Left cardiac atrium (tissue), 4 donors: ENCODE measurements around the gene OPRL1. TPM values are rescaled to one million over a fixed set of nuclear protein-coding genes. Genes with fewer than 3 reads are reported as not detected.

Source experiments
- ATAC-seq, 2 donors: fragments of 200-7000 bp; cut with Tn5 transposase; one replicate each; pipeline ENCODE4 v1.9.1; 2020; ENCODE audit warnings: mild to moderate bottlenecking in 2 of 2, moderate library complexity in 2 of 2
- DNase-seq: peaks from one replicate; pipeline ENCODE4 v3.0.0-alpha.2; 2020
- intact Hi-C, 2 donors: fragments of 100-400 bp; cut with DNase I; formaldehyde crosslinking; loops; one replicate each; pipeline versions ENCODE4 v1.14.1 to v1.15.1; 2022 to 2023
- total RNA-seq, 2 donors: library from RNA; stranded (reverse); fragmentation: NEBNext Ultra II Directional; extraction: Animal tissue kit (Norgen Biotek cat#: 25700); gene quantifications; one replicate each; pipeline ENCODE4 v1.2.1, GENCODE V29; 2021
- donor health status: DM: no; HTN: yes; CAD: no.
- donor health status: DM: no; HTN: yes; CAD: no; lungs with severe emphysema.
- donor health status: DM: yes; HTN: yes; CAD: no.
- donor health status: Dilated cardiomyopathy.

The OPRL1 gene
- total RNA-seq, 2 donors from 2014 or later = 0.71 to 0.97 TPM

GRCh38 chr20:64053841-64054661, 25.8 kb upstream of the OPRL1 start:
- intact Hi-C loops = no loop called here
- ATAC-seq = peak; percentile 39 to 44

GRCh38 chr20:64055396-64055892, 24.4 kb upstream of the OPRL1 start:
- intact Hi-C loops = loop anchor here in 1 of 2 donors (5.0 kb wide), 1 partner anchor 73 kb away; the partner anchor contains the start of gene PRPF6

More at GRCh38 chr20:64053841-64054661, 25.8 kb upstream of the OPRL1 start:
- DNase-seq = peak; percentile 88

GRCh38 chr20:64055893-64056638, 23.8 kb upstream of the OPRL1 start:
- peak; percentile 85 for DNase-seq
- intact Hi-C loops = loop anchor here in 1 of 2 donors (5.0 kb wide), 1 partner anchor 74 kb away; the partner anchor contains the start of gene PRPF6
- ATAC-seq = peak; percentile 10 to 22

More at GRCh38 chr20:64055396-64055892, 24.4 kb upstream of the OPRL1 start:
- DNase-seq (no peak), ATAC-seq (no peak)

DNA sequence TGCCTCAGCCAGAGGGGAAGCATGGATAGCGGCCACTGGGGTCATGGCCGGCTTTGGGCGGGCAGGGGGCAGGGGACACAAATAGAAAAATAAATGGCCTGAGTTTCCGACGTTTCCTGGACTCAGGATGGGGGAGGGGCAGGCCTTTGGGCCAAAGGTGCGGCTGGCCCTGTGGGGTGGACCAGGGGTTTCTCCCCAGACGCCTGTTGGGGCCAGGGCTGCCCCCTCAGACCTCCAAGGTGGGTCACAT, 23.3 kb upstream of the OPRL1 start:
- intact Hi-C loops = loop anchor here in 1 of 2 donors (5.0 kb wide), 1 partner anchor 74 kb away; the partner anchor contains the start of gene PRPF6
- DNase-seq = no peak
- ATAC-seq = peak in 1 of 2 donors; percentile 12

- intact Hi-C loops = loop anchor here in 1 of 2 donors (5.0 kb wide), 1 partner anchor 75 kb away; the partner anchor contains the start of gene PRPF6
- DNase-seq (no peak), ATAC-seq (peak in 1 of 2 donors; percentile 3)
Observed at GRCh38 chr20:64056889-64057627, 22.8 kb upstream of the OPRL1 start.

DNA sequence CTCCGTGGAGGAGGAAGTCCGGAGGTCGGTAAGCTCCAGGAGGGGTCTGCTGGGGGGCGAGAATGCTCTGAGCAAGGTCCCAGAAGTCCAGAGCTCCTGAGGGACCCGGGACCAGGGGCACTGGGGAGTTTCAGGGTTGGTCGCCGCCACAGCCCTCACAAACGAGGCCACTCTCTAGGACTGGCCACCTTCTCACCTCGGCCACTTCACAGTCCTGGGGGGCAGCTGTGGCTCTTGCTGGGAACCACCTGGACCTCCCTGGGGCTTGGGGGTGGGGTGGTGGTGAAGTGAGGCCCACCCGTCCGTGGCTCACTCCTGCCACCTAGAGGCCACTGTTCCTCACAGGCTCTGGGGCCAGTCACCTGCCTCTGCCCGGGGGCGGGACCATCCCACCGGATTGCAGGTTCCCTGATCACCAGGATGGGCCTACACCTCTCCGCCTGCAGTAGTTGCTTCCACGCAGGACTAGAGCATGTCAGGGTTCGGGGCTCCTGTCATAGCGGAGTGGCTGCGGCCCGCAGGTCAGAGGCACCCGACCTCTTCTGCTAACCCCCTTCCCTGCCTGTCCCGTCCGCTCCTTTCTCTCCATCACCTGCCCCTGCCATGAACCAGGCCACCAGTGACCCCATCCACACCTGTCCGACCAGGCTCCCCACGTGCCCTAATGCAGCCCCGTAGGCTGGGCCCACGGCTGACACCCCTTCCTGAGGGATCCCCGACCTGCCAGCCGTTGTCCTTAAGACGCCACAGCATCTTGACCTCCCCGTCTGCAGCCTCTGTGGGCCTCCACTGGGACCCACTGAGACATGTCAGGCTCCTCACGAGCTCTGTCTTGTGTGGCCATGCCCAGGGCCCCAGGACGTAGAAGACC, 22.0 kb upstream of the OPRL1 start:
- intact Hi-C loops = loop anchor here in 1 of 2 donors (5.0 kb wide), 1 partner anchor 76 kb away; the partner anchor contains the start of gene PRPF6

GRCh38 chr20:64058536-64058935, 21.3 kb upstream of the OPRL1 start:
- DNase-seq = no peak
- intact Hi-C loops = loop anchor here in 1 of 2 donors (5.0 kb wide), 1 partner anchor 76 kb away; the partner anchor contains the start of gene PRPF6
- no peak for ATAC-seq

More for the DNA sequence above, 22.0 kb upstream of the OPRL1 start:
- DNase-seq (peak; percentile 88), ATAC-seq (peak; percentile 48 to 54)

- ATAC-seq = no peak
- intact Hi-C loops = no loop called here
- DNase-seq = no peak
Observed at GRCh38 chr20:64062276-64062595, 17.6 kb upstream of the OPRL1 start.

DNA sequence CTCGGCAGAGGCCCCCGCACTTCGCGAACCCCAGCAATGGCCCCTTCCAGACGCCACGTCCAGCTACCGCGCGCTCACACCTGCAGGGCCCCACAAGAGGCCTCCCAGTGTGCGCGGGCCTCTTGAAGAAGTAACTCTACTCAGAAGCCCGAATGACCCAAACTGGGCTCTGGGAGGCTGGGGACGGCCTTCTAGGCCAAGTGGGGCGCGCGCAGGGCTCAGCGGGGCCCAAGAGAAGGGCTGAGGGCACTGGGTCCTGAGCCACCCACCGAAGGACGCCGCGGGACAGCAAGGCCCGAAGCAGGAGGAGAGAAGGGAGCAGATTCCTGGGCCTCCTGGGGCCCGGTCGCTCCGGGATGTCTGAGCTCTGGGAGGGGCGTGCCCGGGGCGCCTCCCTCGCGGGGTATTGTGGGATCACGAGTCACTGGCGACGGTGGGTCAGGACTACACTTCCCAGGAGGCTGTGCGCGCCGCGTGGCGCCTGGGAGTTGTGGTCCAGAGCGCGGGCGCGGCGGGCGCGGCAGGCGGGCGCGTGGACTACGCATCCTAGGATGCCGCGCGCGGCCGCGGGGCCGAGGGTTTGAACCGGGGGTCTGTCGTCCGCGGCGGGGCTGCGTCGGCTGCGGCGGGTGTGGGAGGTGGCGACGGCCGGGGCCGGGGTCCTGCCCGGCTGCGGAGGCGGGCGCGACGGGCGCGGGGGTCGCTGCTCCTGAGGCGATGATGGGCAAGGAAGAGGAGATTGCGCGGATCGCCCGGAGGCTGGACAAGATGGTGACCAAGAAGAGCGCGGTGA, 17.1 kb upstream of the OPRL1 start, which contains the start of gene TCEA2:
TSS of gene TCEA2 (plus strand) at position 603 of the 793 bp plus-strand sequence. CDS start at position 718, 115 bp downstream.
- intact Hi-C loops = no loop called here
- DNase-seq (peak; percentile 99), ATAC-seq (peak; percentile 95 to 96)

DNA sequence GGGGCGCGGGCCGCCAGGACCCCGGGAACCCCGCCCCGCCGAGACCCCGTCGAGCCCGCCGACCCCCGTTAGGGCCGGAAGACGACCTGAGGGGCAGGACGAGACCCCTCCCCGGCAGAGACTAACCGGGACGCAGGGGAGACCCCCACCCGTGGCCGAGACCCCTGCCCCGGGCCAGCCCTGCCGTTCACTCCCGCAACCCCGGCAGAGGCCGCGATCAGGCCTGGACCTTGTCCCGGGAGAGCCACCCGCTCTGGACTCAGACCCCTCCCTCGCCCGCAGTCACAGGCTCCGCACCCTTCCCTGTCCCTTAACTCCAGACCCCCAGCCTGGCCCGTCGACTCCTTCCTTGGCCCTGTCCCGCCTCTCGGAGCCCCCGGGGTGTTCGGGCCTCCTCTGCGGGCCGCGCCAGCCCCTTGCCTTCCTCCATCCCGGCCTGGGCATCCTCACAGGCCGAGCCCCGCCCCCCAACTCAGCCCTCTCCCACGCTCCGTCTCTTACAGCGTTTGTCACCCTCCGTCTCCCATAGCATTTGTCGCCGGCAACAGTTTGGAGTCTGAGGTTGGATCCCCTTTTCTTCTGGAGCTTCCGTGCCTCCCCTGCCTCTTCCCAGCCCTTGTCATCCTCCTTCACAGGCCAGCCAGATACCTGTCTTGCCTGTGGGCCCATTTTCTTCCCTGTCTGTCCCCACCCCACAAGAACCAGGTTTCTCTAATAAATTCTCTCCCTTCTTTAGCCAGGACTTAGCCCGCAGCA, 16.3 kb upstream of the OPRL1 start:
- ATAC-seq = peak; percentile 16 to 23
- intact Hi-C loops = no loop called here
- DNase-seq = no peak

DNA sequence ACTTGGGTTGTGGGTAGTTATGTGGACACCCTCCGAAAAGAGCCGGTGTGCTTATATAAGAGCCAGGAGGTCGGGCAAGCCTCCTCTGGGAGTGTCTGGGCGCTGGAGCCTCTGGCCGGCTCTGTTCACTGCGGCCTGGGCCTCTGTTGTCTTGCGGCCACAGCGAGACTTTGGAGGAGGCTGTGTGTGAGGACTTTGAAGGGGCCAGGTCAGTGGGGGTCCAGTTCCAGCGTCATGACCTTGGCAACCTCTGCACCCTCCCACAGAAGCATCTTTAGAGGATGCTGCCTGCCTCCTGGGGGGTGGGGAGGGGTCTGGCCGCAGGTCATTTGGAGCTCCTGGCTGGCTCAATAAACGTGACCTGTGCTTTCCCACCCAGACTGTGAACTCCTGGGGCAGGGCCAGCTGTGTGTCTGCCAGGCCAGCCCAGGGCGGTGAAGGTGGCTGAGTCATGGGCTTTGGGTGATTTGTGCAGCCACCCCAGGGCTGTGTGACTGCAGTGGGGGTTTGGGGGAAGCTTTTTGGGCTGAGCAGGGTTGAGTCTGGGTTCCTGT, 15.7 kb upstream of the OPRL1 start:
- ATAC-seq = peak in 1 of 2 donors; percentile 7
- intact Hi-C loops = no loop called here
- DNase-seq = peak; percentile 53

- intact Hi-C loops = no loop called here
- DNase-seq = no peak
- no peak for ATAC-seq
Observed at GRCh38 chr20:64065062-64065973, 14.6 kb upstream of the OPRL1 start.

GRCh38 chr20:64065974-64066343, 13.9 kb upstream of the OPRL1 start:
- peak; percentile 24 for DNase-seq
- no peak for ATAC-seq
- intact Hi-C loops = no loop called here

- no peak for DNase-seq
- intact Hi-C loops = no loop called here
- ATAC-seq = no peak
Observed at GRCh38 chr20:64067005-64067632, 12.8 kb upstream of the OPRL1 start.

- intact Hi-C loops = no loop called here
- no peak for ATAC-seq
- no peak for DNase-seq
Observed at GRCh38 chr20:64067733-64068307, 12.1 kb upstream of the OPRL1 start.
